Cardiac septum (tissue), 1 donor: Measurements from ENCODE around the gene ARRB1. TPM values are rescaled to one million over a fixed set of nuclear protein-coding genes. Genes with fewer than 3 reads are reported as not detected.
"Not testable (repeated sequence)": the region's sequence is repeated elsewhere in the genome, so short reads cannot be mapped to it uniquely, and the experiment has no call there.

ENCODE experiments used
- DNase-seq: peaks from one replicate; pipeline ENCODE4 v3.0.0-alpha.2; 2020; ENCODE audit warnings: low spot score
- intact Hi-C: fragments of 100-400 bp; cut with DNase I; formaldehyde crosslinking; loops from one replicate; pipeline ENCODE4 v1.14.0; 2022
- total RNA-seq: library from RNA; stranded (reverse); fragmentation: NEBNext Ultra II Directional; extraction: Animal tissue kit (Norgen Biotek cat#: 25700); gene quantifications from one replicate; pipeline ENCODE4 v1.2.1, GENCODE V29; 2021
- donor health status: DM: no; HTN: no; CAD: no.

ARRB1 gene
- total RNA-seq, 1 donor from 2014 or later: 21.4 TPM

GRCh38 chr11:75306529-75306928 lies 44.9 kb downstream of the ARRB1 start:
- intact Hi-C loops: no loop called here
- no peak for DNase-seq

GRCh38 chr11:75305993-75306392 lies 45.5 kb downstream of the ARRB1 start:
- DNase-seq: no peak
- intact Hi-C loops: no loop called here

- DNase-seq: no peak
- intact Hi-C loops: no loop called here
These were observed 46.0 kb downstream of the ARRB1 start for GRCh38 chr11:75305452-75305851.

GRCh38 chr11:75304941-75305340 lies 46.5 kb downstream of the ARRB1 start:
- intact Hi-C loops, DNase-seq: not testable (repeated sequence)

- intact Hi-C loops: no loop called here
- no peak for DNase-seq
These were observed 47.8 kb downstream of the ARRB1 start for GRCh38 chr11:75303544-75304224.

GRCh38 chr11:75302371-75302770 lies 49.1 kb downstream of the ARRB1 start:
- no peak for DNase-seq
- intact Hi-C loops: no loop called here

- no peak for DNase-seq
- intact Hi-C loops: no loop called here
These were observed 49.7 kb downstream of the ARRB1 start for GRCh38 chr11:75301601-75302345.

GRCh38 chr11:75301131-75301530 lies 50.3 kb downstream of the ARRB1 start:
- intact Hi-C loops: no loop called here
- no peak for DNase-seq

- DNase-seq: no peak
- intact Hi-C loops: no loop called here
These were observed 52.5 kb downstream of the ARRB1 start for GRCh38 chr11:75298976-75299260.

GRCh38 chr11:75298191-75298975 lies 53.1 kb downstream of the ARRB1 start:
- no peak for DNase-seq
- intact Hi-C loops: no loop called here

- no peak for DNase-seq
- intact Hi-C loops: no loop called here
These were observed 57.6 kb downstream of the ARRB1 start for GRCh38 chr11:75293903-75294302.

GRCh38 chr11:75292943-75293342 lies 58.5 kb downstream of the ARRB1 start:
- intact Hi-C loops: no loop called here
- DNase-seq: no peak

- no peak for DNase-seq
- intact Hi-C loops: no loop called here
These were observed 59.7 kb downstream of the ARRB1 start for GRCh38 chr11:75291741-75292140.

GRCh38 chr11:75289919-75290318 lies 61.5 kb downstream of the ARRB1 start:
- intact Hi-C loops: no loop called here
- DNase-seq: no peak

GRCh38 chr11:75289511-75289760 lies 62.0 kb downstream of the ARRB1 start:
- intact Hi-C loops: no loop called here

GRCh38 chr11:75287579-75287978 lies 63.9 kb downstream of the ARRB1 start:
- intact Hi-C loops: no loop called here
- no peak for DNase-seq

More at GRCh38 chr11:75289511-75289760, 62.0 kb downstream of the ARRB1 start:
- DNase-seq: no peak

GRCh38 chr11:75286826-75287465 lies 64.5 kb downstream of the ARRB1 start:
- no peak for DNase-seq
- intact Hi-C loops: no loop called here

- intact Hi-C loops: no loop called here
- DNase-seq: no peak
These were observed 65.6 kb downstream of the ARRB1 start for GRCh38 chr11:75285776-75286360.

- no peak for DNase-seq
- intact Hi-C loops: no loop called here
These were observed 68.0 kb downstream of the ARRB1 start for GRCh38 chr11:75283391-75283931.
